ENCODE data around the gene ASTL. TPM values are rescaled to one million over a fixed set of nuclear protein-coding genes. Genes with fewer than 3 reads are reported as not detected.
A peak's percentile ranks its signal among the peaks of the same experiment; 100 is the strongest.

ASTL gene
- total RNA-seq, 1 donor from 2014 or later = not detected

DNA sequence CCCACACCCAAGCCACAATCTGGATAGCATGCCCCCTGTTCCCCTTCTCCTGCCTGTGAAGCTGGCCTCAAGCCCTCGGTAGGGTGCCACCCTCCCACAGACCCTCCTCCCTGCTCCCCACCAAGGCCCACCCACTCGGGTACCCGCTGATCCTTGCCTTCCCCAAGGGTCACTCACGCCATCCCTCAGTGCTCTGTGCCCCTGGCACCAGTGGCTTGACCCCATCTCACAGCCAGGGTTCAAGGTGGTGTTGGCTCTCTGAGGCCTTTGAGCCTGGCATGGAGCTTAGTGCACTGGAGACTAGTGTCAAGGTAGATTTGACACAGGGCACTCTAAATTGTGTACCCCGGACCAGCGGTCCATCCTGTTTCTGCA, 33.8 kb downstream of the ASTL start:
- Histone ChIP-seq H3K9me3 (ENCODE audit: low read depth) (no peaks in the 10 kb centered on the region), H3F3A (ENCODE audit: low read depth) (peaks cover 8% of the 10 kb centered on the region), H3K4me3 (no peak overlapping the region), H3K9ac (no peak overlapping the region), H3K79me2 (ENCODE audit: low read depth) (no peaks in the 10 kb centered on the region), H3K27me3 (no peaks in the 10 kb centered on the region), H4K20me1 (ENCODE audit: low read depth) (no peaks in the 10 kb centered on the region), H3K36me3 (no peaks in the 10 kb centered on the region), H3K4me2 (no peak overlapping the region), H3K4me1 (peaks cover 23% of the 10 kb centered on the region), H3K27ac (no peak overlapping the region), H2AFZ (replicated peaks) (no peak overlapping the region)
- H3K4me1 Mint-ChIP-seq = peaks cover 26% of the 10 kb centered on the region
- H3K36me3 Mint-ChIP-seq = no peaks in the 10 kb centered on the region
- H3K4me3 Mint-ChIP-seq = no peak overlapping the region
- H3K27me3 Mint-ChIP-seq (ENCODE audit: insufficient read depth, low read depth) = peaks cover 9% of the 10 kb centered on the region
- no peak overlapping the region for H3K27ac Mint-ChIP-seq
- no peak for DNase-seq (ENCODE audit: low spot score)
- peaks cover 12% of the 10 kb centered on the region for H3K9me3 Mint-ChIP-seq
- no peak for TF ChIP-seq EZH2phosphoT487 (IDR thresholded peaks at IDR 0.05)
- TF ChIP-seq, protein P1, sequence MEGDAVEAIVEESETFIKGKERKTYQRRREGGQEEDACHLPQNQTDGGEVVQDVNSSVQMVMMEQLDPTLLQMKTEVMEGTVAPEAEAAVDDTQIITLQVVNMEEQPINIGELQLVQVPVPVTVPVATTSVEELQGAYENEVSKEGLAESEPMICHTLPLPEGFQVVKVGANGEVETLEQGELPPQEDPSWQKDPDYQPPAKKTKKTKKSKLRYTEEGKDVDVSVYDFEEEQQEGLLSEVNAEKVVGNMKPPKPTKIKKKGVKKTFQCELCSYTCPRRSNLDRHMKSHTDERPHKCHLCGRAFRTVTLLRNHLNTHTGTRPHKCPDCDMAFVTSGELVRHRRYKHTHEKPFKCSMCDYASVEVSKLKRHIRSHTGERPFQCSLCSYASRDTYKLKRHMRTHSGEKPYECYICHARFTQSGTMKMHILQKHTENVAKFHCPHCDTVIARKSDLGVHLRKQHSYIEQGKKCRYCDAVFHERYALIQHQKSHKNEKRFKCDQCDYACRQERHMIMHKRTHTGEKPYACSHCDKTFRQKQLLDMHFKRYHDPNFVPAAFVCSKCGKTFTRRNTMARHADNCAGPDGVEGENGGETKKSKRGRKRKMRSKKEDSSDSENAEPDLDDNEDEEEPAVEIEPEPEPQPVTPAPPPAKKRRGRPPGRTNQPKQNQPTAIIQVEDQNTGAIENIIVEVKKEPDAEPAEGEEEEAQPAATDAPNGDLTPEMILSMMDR (IDR thresholded peaks at IDR 0.05) = no peak
- no peak for TF ChIP-seq EZH2 (IDR thresholded peaks at IDR 0.05)

DNA sequence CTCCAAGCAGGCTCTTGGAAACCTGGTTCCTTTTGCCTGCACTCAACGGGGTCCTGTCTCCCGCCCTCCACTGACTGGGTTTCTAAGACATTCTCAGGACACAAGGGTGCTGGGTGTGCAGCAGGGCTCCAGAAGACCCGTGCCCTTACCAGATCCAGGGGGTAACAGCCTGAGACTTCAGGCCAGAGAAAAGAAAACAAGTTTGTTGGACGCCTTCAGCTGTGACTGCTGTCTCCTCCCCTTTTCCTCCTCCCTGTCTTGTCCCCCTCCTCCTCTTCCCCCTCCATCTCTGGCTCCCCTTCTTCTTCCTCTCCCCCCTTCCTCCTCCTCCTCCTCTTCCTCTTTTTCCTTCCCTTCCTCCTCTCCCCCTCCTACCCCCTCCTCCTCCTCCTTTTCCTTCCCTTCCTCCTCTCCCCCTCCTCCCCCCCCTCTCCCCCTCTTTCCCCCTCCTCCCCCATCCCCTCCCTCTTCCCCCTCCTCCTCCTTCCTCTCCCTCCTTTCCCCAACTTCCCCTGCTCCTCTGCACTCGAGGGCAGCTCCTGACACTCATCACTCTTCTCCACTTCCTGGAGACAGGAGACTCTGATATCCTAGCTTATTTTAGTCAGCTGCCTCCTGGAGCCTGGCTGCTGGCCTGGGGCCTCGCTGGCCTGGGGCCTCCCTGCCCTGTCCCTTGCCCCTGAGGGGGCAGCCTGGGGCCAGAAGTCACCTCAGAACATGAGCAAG, 34.4 kb downstream of the ASTL start:
- no peaks in the 10 kb centered on the region for H3K79me2 ChIP-seq (ENCODE audit: low read depth)
- peaks cover 19% of the 10 kb centered on the region for H3K4me1 ChIP-seq
- H3K4me2 ChIP-seq = no peak overlapping the region
- no peak overlapping the region for H3K4me3 ChIP-seq
- no peaks in the 10 kb centered on the region for H4K20me1 ChIP-seq (ENCODE audit: low read depth)
- no peaks in the 10 kb centered on the region for H3K27me3 ChIP-seq
- peaks cover 20% of the 10 kb centered on the region for H3K4me1 Mint-ChIP-seq
- H3K9ac ChIP-seq = no peak overlapping the region
- peaks cover 8% of the 10 kb centered on the region for H3K27me3 Mint-ChIP-seq (ENCODE audit: insufficient read depth, low read depth)
- H3K9me3 ChIP-seq (ENCODE audit: low read depth) = no peaks in the 10 kb centered on the region
- H3K9me3 Mint-ChIP-seq = peaks cover 12% of the 10 kb centered on the region
- no peaks in the 10 kb centered on the region for H3K36me3 Mint-ChIP-seq
- peaks cover 8% of the 10 kb centered on the region for H3F3A ChIP-seq (ENCODE audit: low read depth)
- no peak overlapping the region for H3K4me3 Mint-ChIP-seq
- peak overlapping the region; percentile 92 for H3K27ac Mint-ChIP-seq
- H2AFZ ChIP-seq (replicated peaks) = peak overlapping the region; percentile 87
- H3K36me3 ChIP-seq = no peaks in the 10 kb centered on the region
- DNase-seq (ENCODE audit: low spot score) = no peak
- TF ChIP-seq EZH2 (IDR thresholded peaks at IDR 0.05) (no peak), EZH2phosphoT487 (IDR thresholded peaks at IDR 0.05) (no peak)
- TF ChIP-seq, protein P1 (IDR thresholded peaks at IDR 0.05) = no peak
- H3K27ac ChIP-seq = no peak overlapping the region

DNA sequence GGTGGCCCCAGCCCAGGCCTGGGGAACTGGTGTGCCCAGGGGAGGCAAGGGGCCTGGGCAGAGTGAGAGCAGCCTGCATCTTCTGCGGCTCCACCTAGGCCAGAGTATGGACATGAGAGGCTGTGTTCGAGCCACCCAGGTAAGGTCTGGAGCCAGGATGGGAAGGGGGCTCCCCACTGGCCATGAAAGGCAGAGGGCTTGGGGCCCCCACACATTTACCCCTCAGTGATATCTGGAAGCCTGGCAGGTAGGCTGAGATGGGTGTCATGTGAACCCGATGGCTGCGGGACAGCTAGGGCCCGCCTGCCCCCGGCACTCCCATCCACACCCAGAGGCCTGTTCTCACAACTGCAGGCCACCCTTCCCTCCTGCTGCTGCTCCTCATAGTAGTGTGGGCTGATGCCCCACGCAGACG, 35.1 kb downstream of the ASTL start:
- Mint-ChIP-seq H3K27me3 (ENCODE audit: insufficient read depth, low read depth) (peaks cover 7% of the 10 kb centered on the region), H3K4me3 (no peak overlapping the region), H3K4me1 (peaks cover 13% of the 10 kb centered on the region), H3K9me3 (peaks cover 12% of the 10 kb centered on the region), H3K27ac (peak overlapping the region; percentile 92), H3K36me3 (no peaks in the 10 kb centered on the region)
- Histone ChIP-seq H3F3A (ENCODE audit: low read depth) (peaks cover 2% of the 10 kb centered on the region), H3K27ac (no peak overlapping the region), H2AFZ (replicated peaks) (peak overlapping the region; percentile 87), H4K20me1 (ENCODE audit: low read depth) (no peaks in the 10 kb centered on the region), H3K4me3 (no peak overlapping the region), H3K4me1 (peaks cover 12% of the 10 kb centered on the region), H3K9me3 (ENCODE audit: low read depth) (no peaks in the 10 kb centered on the region), H3K36me3 (no peaks in the 10 kb centered on the region), H3K79me2 (ENCODE audit: low read depth) (no peaks in the 10 kb centered on the region), H3K9ac (no peak overlapping the region), H3K4me2 (no peak overlapping the region), H3K27me3 (no peaks in the 10 kb centered on the region)
- TF ChIP-seq, protein P1 (IDR thresholded peaks at IDR 0.05) = no peak
- no peak for TF ChIP-seq EZH2 (IDR thresholded peaks at IDR 0.05)
- TF ChIP-seq EZH2phosphoT487 (IDR thresholded peaks at IDR 0.05) = no peak
- DNase-seq (ENCODE audit: low spot score) = no peak

Measured in neural progenitor cell (in vitro differentiated cells).